Panc1 (cell line): ENCODE measurements around the gene BACH2. TPM values are rescaled to one million over a fixed set of nuclear protein-coding genes. Genes with fewer than 3 reads are reported as not detected.

Experiments used
- ATAC-seq: fragments of 200-7000 bp; cut with Tn5 transposase; 2 replicates; pipeline ENCODE4 v1.9.1; 2020; ENCODE audit warnings: mild to moderate bottlenecking, moderate library complexity
- BruUV-seq: library from RNA; stranded (reverse); fragments of 400-500 nt; replicated peaks from 2 replicates; lab custom pipeline; 2021; lab: Mats Ljungman, UMichigan
- CTCF ChIA-PET: fragments of 300-600 bp; sonication (Branson Sonifier 250); formaldehyde crosslinking; loops from one replicate; lab custom pipeline; 2022; ENCODE audit warnings: antibody characterized with exemption; lab: Charles Lee
- POLR2A ChIA-PET: fragments of 300-600 bp; sonication (Branson Sonifier 250); formaldehyde crosslinking; loops from one replicate; lab custom pipeline; 2022; ENCODE audit warnings: antibody characterized with exemption; lab: Charles Lee
- DNase-seq: peaks from one replicate; pipeline ENCODE4 v3.0.0-alpha.2; 2010; ENCODE audit warnings: low read depth, low spot score
- H3K27ac ChIP-seq: 2 replicates; pipeline ENCODE4 v1.5.1; 2011; ENCODE audit warnings: mild to moderate bottlenecking, low read length, inconsistent platforms
- H3K27me3 ChIP-seq: fragments of 200-500 bp; sonication (Bioruptor generic); 2 replicates; pipeline ENCODE4 v1.6.0; 2014; ENCODE audit warnings: low read length, inconsistent platforms; ENCODE audit not compliant: control insufficient read depth, insufficient read depth
- H3K36me3 ChIP-seq: fragments of 200-500 bp; sonication (Bioruptor generic); 2 replicates; pipeline ENCODE4 v1.5.1; 2014; ENCODE audit warnings: inconsistent platforms, mild to moderate bottlenecking, low read length, moderate library complexity; ENCODE audit not compliant: control insufficient read depth, insufficient read depth
- H3K4me1 ChIP-seq: 2 replicates; pipeline ENCODE4 v1.5.1; 2011; ENCODE audit warnings: inconsistent platforms, mild to moderate bottlenecking, low read length, moderate library complexity; ENCODE audit not compliant: control insufficient read depth, insufficient read depth
- H3K4me3 ChIP-seq, 2 experiments: 2 replicates each; pipeline ENCODE4 v1.5.1; 2011 to 2012; ENCODE audit warnings: low read depth in 2 of 2, low read length in 2 of 2, mild to moderate bottlenecking in 2 of 2, inconsistent platforms in 1 of 2, moderate library complexity in 1 of 2
- H3K9me3 ChIP-seq: fragments of 200-500 bp; sonication (Bioruptor generic); 2 replicates; pipeline ENCODE4 v1.5.1; 2014; ENCODE audit warnings: low read depth, mild to moderate bottlenecking, inconsistent platforms, low read length, moderate library complexity; ENCODE audit not compliant: control insufficient read depth, insufficient read depth
- CTCF ChIP-seq: fragments of 450-650 bp; IDR thresholded peaks from 2 replicates; pipeline ENCODE4 v1.5.1; 2017; ENCODE audit warnings: mild to moderate bottlenecking
- POLR2AphosphoS5 ChIP-seq: IDR thresholded peaks from 2 replicates; pipeline ENCODE4 v1.6.1; 2012; ENCODE audit warnings: mild to moderate bottlenecking, low read depth, low read length, moderate library complexity
- REST ChIP-seq, 2 experiments: IDR thresholded peaks; 2 replicates each; pipeline ENCODE4 v1.6.1; 2011 to 2012; ENCODE audit warnings: low read depth in 2 of 2, control low read depth in 1 of 2, low read length in 1 of 2, mild to moderate bottlenecking in 1 of 2, moderate library complexity in 1 of 2; ENCODE audit not compliant: insufficient read depth in 1 of 2
- SIN3A ChIP-seq: IDR thresholded peaks from 2 replicates; pipeline ENCODE4 v1.6.1; 2012; ENCODE audit warnings: low read depth, mild to moderate bottlenecking, low read length, moderate library complexity, borderline replicate concordance; ENCODE audit not compliant: insufficient read depth
- TCF7L2 ChIP-seq: IDR thresholded peaks from 2 replicates; pipeline ENCODE4 v1.6.1; 2011; ENCODE audit warnings: mild to moderate bottlenecking, low read depth, low read length, inconsistent platforms
- in situ Hi-C: cut with HindIII; loops from 2 replicates; pipeline ENCODE4 v1.10.0; 2016; ENCODE audit warnings: low sequenced_read_pairs, low pct_unique_long_range_greater_than_20kb
- intact Hi-C: fragments of 100-400 bp; cut with micrococcal nuclease; formaldehyde crosslinking; loops from one replicate; pipeline ENCODE4 v1.10.0; 2022; ENCODE audit not compliant: unreplicated experiment
- total RNA-seq: library from RNA; stranded (reverse); gene quantifications from one replicate; pipeline ENCODE4 v1.2.1, GENCODE V29; 2021; ENCODE audit not compliant: unreplicated experiment

Gene BACH2
- total RNA-seq, 1 experiment from 2014 or later: 1.6 TPM

- Histone ChIP-seq H3K36me3 (no peaks in the 10 kb centered on the region), H3K27ac (no peak overlapping the region), H3K27me3 (no peaks in the 10 kb centered on the region), H3K9me3 (no peaks in the 10 kb centered on the region), H3K4me3 (no peak overlapping the region), H3K4me1 (no peaks in the 10 kb centered on the region)
- ChIA-PET CTCF (no interaction called here), POLR2A (no interaction called here)
- DNase-seq: no peak
- TF ChIP-seq REST (IDR thresholded peaks at IDR 0.05; ENCODE audit: insufficient read depth in 1 of 2, low read depth in 2 of 2, low read length in 1 of 2): no peak
- no peak for TF ChIP-seq TCF7L2
- TF ChIP-seq SIN3A: no peak
- no peak for TF ChIP-seq CTCF
- TF ChIP-seq POLR2AphosphoS5: no peak
- BruUV-seq: no TSS peak
- ATAC-seq: no peak
- in situ Hi-C loops (no loop called here), intact Hi-C loops (no loop called here)
Observed at GRCh38 chr6:90233213-90233612, 63.4 kb downstream of the BACH2 start.

GRCh38 chr6:90231798-90232197, 64.8 kb downstream of the BACH2 start:
- no peaks in the 10 kb centered on the region for H3K9me3 ChIP-seq
- POLR2A ChIA-PET: no interaction called here
- intact Hi-C loops: no loop called here

More at GRCh38 chr6:90231798-90232197, 64.8 kb downstream of the BACH2 start:
- CTCF ChIA-PET: no interaction called here
- no peak for DNase-seq
- BruUV-seq: no TSS peak
- Histone ChIP-seq H3K4me3 (no peak overlapping the region), H3K27me3 (no peaks in the 10 kb centered on the region), H3K36me3 (no peaks in the 10 kb centered on the region), H3K4me1 (no peaks in the 10 kb centered on the region), H3K27ac (no peak overlapping the region)
- no peak for TF ChIP-seq POLR2AphosphoS5
- TF ChIP-seq SIN3A: no peak
- no peak for TF ChIP-seq TCF7L2
- TF ChIP-seq CTCF: no peak
- no peak for TF ChIP-seq REST (IDR thresholded peaks at IDR 0.05; ENCODE audit: insufficient read depth in 1 of 2, low read depth in 2 of 2, low read length in 1 of 2)
- no peak for ATAC-seq
- in situ Hi-C loops: no loop called here
